ENCODE data around the gene SGCD. TPM values are rescaled to one million over a fixed set of nuclear protein-coding genes. Genes with fewer than 3 reads are reported as not detected.

The SGCD gene
- total RNA-seq, 2 experiments from 2014 or later, result not detected

- no peak for TF ChIP-seq CTCF (conservative IDR thresholded peaks at IDR 0.05; ENCODE audit: low read length)
- TF ChIP-seq EZH2phosphoT487 (IDR thresholded peaks at IDR 0.05; ENCODE audit: borderline replicate concordance, low read depth, low read length), result no peak
- no peaks in the 10 kb centered on the region for H3K36me3 ChIP-seq (ENCODE audit: insufficient read depth, low read length)
- no peaks in the 10 kb centered on the region for H3K9me2 ChIP-seq (ENCODE audit: insufficient read depth, low read length)
- peak; percentile 28 for DNase-seq (ENCODE audit: low spot score)
- H3K4me2 ChIP-seq (ENCODE audit: low read length), result no peak overlapping the region; the same call in 1 of the 2 replicates
- ChIA-PET CTCF (ENCODE audit: unreplicated experiment) (no interaction called here), POLR2A (no interaction called here)
- H3K27ac ChIP-seq (ENCODE audit: low read depth, low read length, poor library complexity, severe bottlenecking), result no peak overlapping the region
- no peak overlapping the region for H2AFZ ChIP-seq (ENCODE audit: low read length)
- intact Hi-C loops (cut with micrococcal nuclease; ENCODE audit: unreplicated experiment), result no loop called here
- no peak overlapping the region for H3K4me3 ChIP-seq (ENCODE audit: low read depth, low read length, poor library complexity, severe bottlenecking)
- H3K4me1 ChIP-seq (ENCODE audit: insufficient read depth, low read length, poor library complexity, severe bottlenecking), result no peaks in the 10 kb centered on the region
- H3K79me2 ChIP-seq (ENCODE audit: insufficient read depth, low read depth, low read length), result no peaks in the 10 kb centered on the region
- H3K9me3 ChIP-seq (ENCODE audit: low read length), result no peaks in the 10 kb centered on the region
- no peaks in the 10 kb centered on the region for H4K20me1 ChIP-seq (ENCODE audit: insufficient read depth, low read length)
- BruUV-seq (replicated peaks), result no TSS peak
These were observed 75.5 kb downstream of the SGCD start for GRCh38 chr5:156402387-156402921.

- Histone ChIP-seq H3K4me2 (ENCODE audit: low read length) (no peak overlapping the region), H3K27ac (ENCODE audit: low read depth, low read length, poor library complexity, severe bottlenecking) (no peak overlapping the region), H3K36me3 (ENCODE audit: insufficient read depth, low read length) (no peaks in the 10 kb centered on the region), H3K4me3 (ENCODE audit: low read depth, low read length, poor library complexity, severe bottlenecking) (no peak overlapping the region), H3K9me2 (ENCODE audit: insufficient read depth, low read length) (no peaks in the 10 kb centered on the region), H2AFZ (ENCODE audit: low read length) (no peak overlapping the region), H4K20me1 (ENCODE audit: insufficient read depth, low read length) (no peaks in the 10 kb centered on the region), H3K79me2 (ENCODE audit: insufficient read depth, low read depth, low read length) (no peaks in the 10 kb centered on the region), H3K9me3 (ENCODE audit: low read length) (no peaks in the 10 kb centered on the region), H3K4me1 (ENCODE audit: insufficient read depth, low read length, poor library complexity, severe bottlenecking) (no peaks in the 10 kb centered on the region)
- no TSS peak for BruUV-seq (replicated peaks)
- TF ChIP-seq EZH2phosphoT487 (IDR thresholded peaks at IDR 0.05; ENCODE audit: borderline replicate concordance, low read depth, low read length), result no peak
- no peak for TF ChIP-seq CTCF (conservative IDR thresholded peaks at IDR 0.05; ENCODE audit: low read length)
- DNase-seq (ENCODE audit: low spot score), result no peak
- ChIA-PET CTCF (ENCODE audit: unreplicated experiment) (no interaction called here), POLR2A (interaction anchor here (0.6 kb wide), 1 partner anchor 41 kb away, joined by 3 read pairs; no protein-coding TSS in a partner anchor)
- intact Hi-C loops (cut with micrococcal nuclease; ENCODE audit: unreplicated experiment), result no loop called here
These were observed 79.0 kb downstream of the SGCD start for GRCh38 chr5:156405988-156406387.

DNA sequence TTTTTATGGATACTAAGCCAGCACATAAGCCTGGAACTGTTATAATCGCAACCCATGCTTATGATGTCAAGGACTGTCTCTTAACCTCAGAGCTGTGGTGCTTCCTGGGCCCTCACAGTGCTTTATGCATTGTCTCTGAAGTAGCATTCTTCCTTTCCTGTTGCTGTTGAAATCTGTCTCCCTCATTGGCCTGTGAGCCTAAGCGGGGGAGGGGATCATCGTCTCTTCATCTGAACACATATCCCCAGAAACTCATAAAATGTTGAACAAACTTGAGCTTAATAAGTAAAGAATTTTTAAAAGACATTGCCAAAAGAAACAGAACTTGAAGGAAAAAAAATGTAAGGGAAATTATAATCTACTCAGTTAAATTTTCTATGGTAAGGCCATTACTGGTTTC, 80.3 kb downstream of the SGCD start:
- no peak overlapping the region for H3K27ac ChIP-seq (ENCODE audit: low read depth, low read length, poor library complexity, severe bottlenecking)
- no peak for TF ChIP-seq CTCF (conservative IDR thresholded peaks at IDR 0.05; ENCODE audit: low read length)
- TF ChIP-seq EZH2phosphoT487 (IDR thresholded peaks at IDR 0.05; ENCODE audit: borderline replicate concordance, low read depth, low read length), result no peak
- no peaks in the 10 kb centered on the region for H3K9me2 ChIP-seq (ENCODE audit: insufficient read depth, low read length)
- H3K36me3 ChIP-seq (ENCODE audit: insufficient read depth, low read length), result no peaks in the 10 kb centered on the region
- no peaks in the 10 kb centered on the region for H4K20me1 ChIP-seq (ENCODE audit: insufficient read depth, low read length)
- BruUV-seq (replicated peaks), result no TSS peak
- DNase-seq (ENCODE audit: low spot score), result no peak
- no peaks in the 10 kb centered on the region for H3K79me2 ChIP-seq (ENCODE audit: insufficient read depth, low read depth, low read length)
- no peaks in the 10 kb centered on the region for H3K9me3 ChIP-seq (ENCODE audit: low read length)
- ChIA-PET CTCF (ENCODE audit: unreplicated experiment) (no interaction called here), POLR2A (interaction anchor here (0.8 kb wide), 2 partner anchors 13 to 17 kb away, joined by 3 read pairs; no protein-coding TSS in a partner anchor)
- no peak overlapping the region for H3K4me2 ChIP-seq (ENCODE audit: low read length)
- intact Hi-C loops (cut with micrococcal nuclease; ENCODE audit: unreplicated experiment), result no loop called here
- no peaks in the 10 kb centered on the region for H3K4me1 ChIP-seq (ENCODE audit: insufficient read depth, low read length, poor library complexity, severe bottlenecking)
- no peak overlapping the region for H3K4me3 ChIP-seq (ENCODE audit: low read depth, low read length, poor library complexity, severe bottlenecking)
- H2AFZ ChIP-seq (ENCODE audit: low read length), result no peak overlapping the region

Measured in OCI-LY7 (cell line).